Endothelial cell of umbilical vein (primary cell): Measurements from ENCODE around the gene UGT8. TPM values are rescaled to one million over a fixed set of nuclear protein-coding genes. Genes with fewer than 3 reads are reported as not detected.

ENCODE experiments used
- BruUV-seq: library from RNA; stranded (reverse); fragments of 400-500 nt; replicated peaks from 2 replicates; lab custom pipeline; 2021; lab: Mats Ljungman, UMichigan
- CTCF ChIA-PET: fragments of 300-600, 350-600 bp; sonication (Branson Sonifier 250); formaldehyde crosslinking; loops from one replicate; lab custom pipeline; 2021; ENCODE audit warnings: antibody characterized with exemption, inconsistent platforms; lab: Charles Lee
- POLR2A ChIA-PET: fragments of 300-600, 350-600 bp; sonication (Branson Sonifier 250); formaldehyde crosslinking; loops from one replicate; lab custom pipeline; 2021; ENCODE audit warnings: antibody characterized with exemption, inconsistent platforms; lab: Charles Lee
- DNase-seq: peaks from one replicate; pipeline ENCODE4 v3.0.0-alpha.2; 2011; ENCODE audit warnings: low read depth, low spot score
- FAIRE-seq: peaks from 2 replicates; lab custom pipeline; 2011; peaks lifted over from hg19 to GRCh38; lab: Jason Lieb, UNC
- H2AFZ ChIP-seq: 2 replicates; pipeline ENCODE4 v1.6.0; 2012; ENCODE audit warnings: low read depth, low read length, control low read depth, inconsistent platforms
- H3K27ac ChIP-seq: 2 replicates; pipeline ENCODE4 v1.5.1; 2011; ENCODE audit warnings: low read depth, mild to moderate bottlenecking, control low read depth, low read length, moderate library complexity; ENCODE audit not compliant: insufficient read depth
- H3K27me3 ChIP-seq, 2 experiments: 2 replicates each; pipeline versions ENCODE4 v1.6.0 to v1.6.1; 2011; ENCODE audit warnings: low read length in 2 of 2, mixed read lengths in 1 of 2; ENCODE audit not compliant: control insufficient read depth in 2 of 2, insufficient read depth in 2 of 2
- H3K36me3 ChIP-seq, 2 experiments: 2 replicates in 1 of 2; 3 replicates in 1 of 2; pipeline ENCODE4 v1.5.1; 2011; ENCODE audit warnings: low read length in 2 of 2, mild to moderate bottlenecking in 1 of 2, moderate library complexity in 1 of 2; ENCODE audit not compliant: control insufficient read depth in 2 of 2, insufficient read depth in 2 of 2; ENCODE audit errors: extremely low read depth in 1 of 2
- H3K4me1 ChIP-seq: 3 replicates; pipeline ENCODE4 v1.5.1; 2011; ENCODE audit warnings: mild to moderate bottlenecking, low read length; ENCODE audit not compliant: control insufficient read depth, insufficient read depth; ENCODE audit errors: extremely low read depth
- H3K4me2 ChIP-seq: 2 replicates; pipeline ENCODE4 v1.6.1; 2011; ENCODE audit warnings: low read length, control low read depth, mixed read lengths; ENCODE audit not compliant: insufficient read depth
- H3K4me3 ChIP-seq, 3 experiments: fragments of 200-600 bp in 1 of 3; sonication (generic), shearing (Covaris generic) in 1 of 3; replicated peaks in 1 of 3; 2 replicates each; pipeline ENCODE4 v1.5.1; 2011 to 2016; ENCODE audit warnings: control low read depth in 3 of 3, low read length in 3 of 3, mild to moderate bottlenecking in 2 of 3, inconsistent platforms in 1 of 3, low read depth in 1 of 3, moderate library complexity in 1 of 3; ENCODE audit not compliant: insufficient read depth in 1 of 3
- H3K79me2 ChIP-seq: 2 replicates; pipeline ENCODE4 v1.6.0; 2012; ENCODE audit warnings: low read length, inconsistent platforms; ENCODE audit not compliant: control insufficient read depth, insufficient read depth
- H3K9ac ChIP-seq: replicated peaks from 2 replicates; pipeline ENCODE3; 2011; ENCODE audit warnings: low read length, control low read depth; ENCODE audit not compliant: insufficient read depth; ENCODE audit errors: extremely low read depth
- H3K9me1 ChIP-seq: replicated peaks from 3 replicates; pipeline ENCODE4 v1.6.0; 2011; ENCODE audit warnings: mild to moderate bottlenecking, low read length; ENCODE audit not compliant: control insufficient read depth, insufficient read depth; ENCODE audit errors: extremely low read depth
- H3K9me3 ChIP-seq: replicated peaks from 2 replicates; pipeline ENCODE4 v1.5.1; 2012; ENCODE audit warnings: low read length, inconsistent platforms; ENCODE audit not compliant: control insufficient read depth, insufficient read depth
- H4K20me1 ChIP-seq: replicated peaks from 2 replicates; pipeline ENCODE3; 2011; ENCODE audit warnings: mild to moderate bottlenecking, low read length; ENCODE audit not compliant: control insufficient read depth, insufficient read depth; ENCODE audit errors: extremely low read depth
- EZH2 ChIP-seq: IDR thresholded peaks from 2 replicates; pipeline ENCODE4 v1.6.1; 2012; ENCODE audit warnings: borderline replicate concordance, low read depth, mild to moderate bottlenecking, moderate library complexity, low read length, inconsistent platforms; ENCODE audit not compliant: severe bottlenecking
- FOS ChIP-seq: IDR thresholded peaks from 2 replicates; pipeline ENCODE4 v1.6.1; 2011; ENCODE audit warnings: mild to moderate bottlenecking, low read length, moderate library complexity, borderline replicate concordance; ENCODE audit not compliant: insufficient read depth
- GATA2 ChIP-seq: IDR thresholded peaks from 2 replicates; pipeline ENCODE4 v1.7.0; 2011; ENCODE audit warnings: low read depth, mild to moderate bottlenecking, moderate library complexity, mixed read lengths, low read length; ENCODE audit not compliant: insufficient read length, insufficient read depth
- JUN ChIP-seq: IDR thresholded peaks from 2 replicates; pipeline ENCODE4 v1.6.1; 2011; ENCODE audit warnings: borderline replicate concordance, low read depth; ENCODE audit not compliant: insufficient read length, insufficient read depth
- MAX ChIP-seq: IDR thresholded peaks from 2 replicates; pipeline ENCODE4 v1.6.1; 2011; ENCODE audit not compliant: insufficient read depth, insufficient read length
- MYC ChIP-seq: IDR thresholded peaks from one replicate; pipeline ENCODE4 v1.6.1; 2011; ENCODE audit warnings: mild to moderate bottlenecking, low read depth, low read length
- POLR2A ChIP-seq: IDR thresholded peaks from 2 replicates; pipeline ENCODE4 v1.6.1; 2012; ENCODE audit warnings: low read depth, mild to moderate bottlenecking, control low read depth, low read length
- POLR2AphosphoS5 ChIP-seq: IDR thresholded peaks from 2 replicates; pipeline ENCODE4 v1.6.1; 2012; ENCODE audit warnings: low read depth, mild to moderate bottlenecking, control low read depth, low read length, moderate library complexity; ENCODE audit not compliant: insufficient read depth
- dilution Hi-C: fragments of 300-500 bp; cut with MboI; formaldehyde crosslinking; loops from one replicate; pipeline ENCODE4 v1.15.0; 2019; ENCODE audit warnings: low sequenced_read_pairs; ENCODE audit not compliant: extremely low pct_ligation_motif_present
- intact Hi-C: fragments of 100-400 bp; cut with micrococcal nuclease; formaldehyde crosslinking; loops from one replicate; pipeline ENCODE4 v1.10.0; 2022
- polyA plus RNA-seq, 4 experiments: library from polyadenylated mRNA; depleted of rRNA in 3 of 4; stranded (reverse) in 3 of 4; unstranded in 1 of 4; fragments of >200 nt; gene quantifications; 2 replicates each; pipeline versions ENCODE4 v1.2.1 to v1.2.3, GENCODE V29; 2011 to 2012; ENCODE audit warnings: missing spikeins in 1 of 4
- total RNA-seq: library from RNA; stranded (reverse); gene quantifications from 2 replicates; pipeline ENCODE4 v1.2.3, GENCODE V29; 2021
- TF ChIP-seq, protein P1 (sequence below), 2 donors: IDR thresholded peaks; 1 replicate in 1 of 2; 2 replicates in 1 of 2; pipeline ENCODE4 v1.5.1; 2011; ENCODE audit warnings: low read length in 2 of 2, mild to moderate bottlenecking in 2 of 2, moderate library complexity in 2 of 2, control low read depth in 1 of 2, inconsistent platforms in 1 of 2, low read depth in 1 of 2; ENCODE audit not compliant: insufficient read depth in 1 of 2; ENCODE audit errors: extremely low read depth in 1 of 2

The UGT8 gene
- total and polyA plus RNA-seq, 2 donors (not counting 3 experiments of a cell fraction or from before 2014, with no cell fraction given), result 0.11 TPM; not detected in 1

GRCh38 chr4:114717432-114717831, 118.8 kb downstream of the UGT8 start:
- H3K9me1 ChIP-seq, result no peaks in the 10 kb centered on the region
- no peak overlapping the region for H2AFZ ChIP-seq
- BruUV-seq, result no TSS peak
- no peak overlapping the region for H3K27ac ChIP-seq
- POLR2A ChIA-PET, result no interaction called here
- no peaks in the 10 kb centered on the region for H3K36me3 ChIP-seq
- TF ChIP-seq GATA2 (no peak), MAX (no peak), JUN (no peak), POLR2AphosphoS5 (no peak), POLR2A (no peak), MYC (no peak), FOS (no peak), EZH2 (no peak)
- TF ChIP-seq, protein P1, sequence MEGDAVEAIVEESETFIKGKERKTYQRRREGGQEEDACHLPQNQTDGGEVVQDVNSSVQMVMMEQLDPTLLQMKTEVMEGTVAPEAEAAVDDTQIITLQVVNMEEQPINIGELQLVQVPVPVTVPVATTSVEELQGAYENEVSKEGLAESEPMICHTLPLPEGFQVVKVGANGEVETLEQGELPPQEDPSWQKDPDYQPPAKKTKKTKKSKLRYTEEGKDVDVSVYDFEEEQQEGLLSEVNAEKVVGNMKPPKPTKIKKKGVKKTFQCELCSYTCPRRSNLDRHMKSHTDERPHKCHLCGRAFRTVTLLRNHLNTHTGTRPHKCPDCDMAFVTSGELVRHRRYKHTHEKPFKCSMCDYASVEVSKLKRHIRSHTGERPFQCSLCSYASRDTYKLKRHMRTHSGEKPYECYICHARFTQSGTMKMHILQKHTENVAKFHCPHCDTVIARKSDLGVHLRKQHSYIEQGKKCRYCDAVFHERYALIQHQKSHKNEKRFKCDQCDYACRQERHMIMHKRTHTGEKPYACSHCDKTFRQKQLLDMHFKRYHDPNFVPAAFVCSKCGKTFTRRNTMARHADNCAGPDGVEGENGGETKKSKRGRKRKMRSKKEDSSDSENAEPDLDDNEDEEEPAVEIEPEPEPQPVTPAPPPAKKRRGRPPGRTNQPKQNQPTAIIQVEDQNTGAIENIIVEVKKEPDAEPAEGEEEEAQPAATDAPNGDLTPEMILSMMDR (IDR thresholded peaks at IDR 0.05; ENCODE audit: extremely low read depth in 1 of 2, insufficient read depth in 1 of 2, low read depth in 1 of 2, low read length in 2 of 2), result no peak
- H4K20me1 ChIP-seq, result no peaks in the 10 kb centered on the region
- FAIRE-seq (no peak), DNase-seq (no peak)
- dilution Hi-C loops (no loop called here), intact Hi-C loops (no loop called here)
- H3K4me1 ChIP-seq, result no peaks in the 10 kb centered on the region
- no peak overlapping the region for H3K4me2 ChIP-seq
- H3K9me3 ChIP-seq, result no peaks in the 10 kb centered on the region
- no peak overlapping the region for H3K4me3 ChIP-seq
- H3K27me3 ChIP-seq, result no peaks in the 10 kb centered on the region
- no peak overlapping the region for H3K9ac ChIP-seq
- H3K79me2 ChIP-seq, result no peaks in the 10 kb centered on the region
- CTCF ChIA-PET, result no interaction called here
